GM18520 (cell line): Measurements from ENCODE around the gene AIFM2.

Experiments
- ATAC-seq: cut with Tn5 transposase; IDR thresholded peaks from one replicate; pipeline ENCODE4 v1.9.1; 2021; ENCODE audit not compliant: unreplicated experiment

Gene AIFM2

GRCh38 chr10:70063418-70064098 lies 69.1 kb downstream of the AIFM2 start:
- ATAC-seq = no peak
